Activated naive CD8-positive, alpha-beta T cell (primary cell): Measurements from ENCODE around the gene CLEC16A.

ENCODE experiments used
- H3K27ac Mint-ChIP-seq: one replicate; pipeline ENCODE4 v1.8.0; 2021; ENCODE audit warnings: mixed read lengths
- H3K27me3 Mint-ChIP-seq: one replicate; pipeline ENCODE4 v1.8.0; 2021; ENCODE audit warnings: mixed read lengths
- H3K36me3 Mint-ChIP-seq: one replicate; pipeline ENCODE4 v1.8.0; 2021; ENCODE audit warnings: mixed read lengths
- H3K4me1 Mint-ChIP-seq: one replicate; pipeline ENCODE4 v1.8.0; 2021; ENCODE audit warnings: low read depth, mixed read lengths
- H3K4me3 Mint-ChIP-seq: one replicate; pipeline ENCODE4 v1.8.0; 2021; ENCODE audit warnings: mild to moderate bottlenecking, mixed read lengths
- H3K9me3 Mint-ChIP-seq: one replicate; pipeline ENCODE4 v1.8.0; 2021; ENCODE audit warnings: low read depth, mixed read lengths

CLEC16A gene

DNA sequence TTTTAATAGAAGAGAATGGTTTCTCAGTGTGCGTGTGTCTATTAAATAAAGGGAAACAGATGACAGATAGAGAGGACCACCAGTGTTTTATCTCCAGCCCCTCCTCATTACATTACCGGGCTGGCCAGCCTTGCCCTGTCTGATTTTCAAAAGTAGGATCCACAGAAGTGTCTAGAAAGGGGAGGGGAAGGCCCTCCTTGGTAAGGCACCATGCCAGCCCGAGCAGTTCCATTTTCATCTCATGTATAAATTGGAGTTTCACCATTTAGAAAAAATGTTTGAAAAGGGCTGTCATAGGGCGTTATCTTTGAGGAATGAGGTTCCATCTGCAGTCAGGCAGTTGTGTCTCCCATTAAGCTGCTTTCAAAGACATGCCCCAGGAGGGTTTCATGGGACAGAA lies 214.9 kb downstream of the CLEC16A start:
- peaks cover 33% of the 10 kb centered on the region for H3K4me1 Mint-ChIP-seq
- no peak overlapping the region for H3K4me3 Mint-ChIP-seq
- no peaks in the 10 kb centered on the region for H3K27me3 Mint-ChIP-seq
- H3K36me3 Mint-ChIP-seq = peaks cover 11% of the 10 kb centered on the region
- no peak overlapping the region for H3K27ac Mint-ChIP-seq
- H3K9me3 Mint-ChIP-seq = no peaks in the 10 kb centered on the region

DNA sequence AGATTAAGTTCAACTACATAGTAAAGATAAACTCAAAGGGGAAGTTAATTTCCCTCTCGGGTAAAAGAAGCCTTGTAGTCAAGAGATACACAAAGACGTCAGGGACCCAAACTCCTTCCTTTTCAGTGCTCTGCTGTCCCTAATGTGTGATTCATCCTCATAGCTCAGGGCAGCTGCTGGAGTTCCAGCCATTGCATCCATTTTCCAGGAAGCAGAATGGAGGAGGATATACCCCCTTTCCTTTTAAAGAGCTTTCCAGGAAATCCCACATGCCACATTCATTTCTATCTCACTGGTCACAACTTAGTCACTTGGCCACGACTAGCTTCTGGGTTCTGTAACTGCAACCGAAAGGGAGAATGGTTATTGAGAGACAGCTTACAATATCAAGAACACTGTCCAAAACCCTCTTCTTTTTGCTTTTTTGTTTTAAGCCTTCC lies 216.3 kb downstream of the CLEC16A start:
- Mint-ChIP-seq H3K9me3 (no peaks in the 10 kb centered on the region), H3K4me1 (peaks cover 26% of the 10 kb centered on the region), H3K27ac (peak overlapping the region; percentile 73), H3K4me3 (no peak overlapping the region), H3K27me3 (no peaks in the 10 kb centered on the region), H3K36me3 (peaks cover 8% of the 10 kb centered on the region)

DNA sequence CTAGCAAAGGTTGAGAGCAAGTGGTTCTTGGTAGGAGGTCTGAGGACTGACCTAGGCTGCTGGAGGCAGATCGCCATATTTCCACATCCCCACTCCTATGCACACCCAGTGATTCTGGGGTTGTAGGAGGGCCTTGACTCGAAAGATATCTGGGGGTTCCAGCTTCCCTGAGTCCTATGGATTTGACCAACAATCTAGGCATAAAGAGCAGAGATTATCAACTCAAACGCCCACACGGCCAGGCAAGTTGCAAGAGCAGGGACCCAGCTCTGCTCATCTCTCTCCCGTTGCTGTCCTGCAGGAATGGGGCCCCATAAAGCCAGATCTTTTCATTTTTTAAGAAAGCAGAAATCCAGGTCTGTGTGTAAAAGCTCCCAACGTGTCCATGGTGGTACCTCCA lies 217.1 kb downstream of the CLEC16A start:
- Mint-ChIP-seq H3K27ac (peak overlapping the region; percentile 73), H3K9me3 (no peaks in the 10 kb centered on the region), H3K36me3 (peaks cover 8% of the 10 kb centered on the region), H3K4me3 (no peak overlapping the region), H3K27me3 (no peaks in the 10 kb centered on the region), H3K4me1 (peaks cover 25% of the 10 kb centered on the region)

DNA sequence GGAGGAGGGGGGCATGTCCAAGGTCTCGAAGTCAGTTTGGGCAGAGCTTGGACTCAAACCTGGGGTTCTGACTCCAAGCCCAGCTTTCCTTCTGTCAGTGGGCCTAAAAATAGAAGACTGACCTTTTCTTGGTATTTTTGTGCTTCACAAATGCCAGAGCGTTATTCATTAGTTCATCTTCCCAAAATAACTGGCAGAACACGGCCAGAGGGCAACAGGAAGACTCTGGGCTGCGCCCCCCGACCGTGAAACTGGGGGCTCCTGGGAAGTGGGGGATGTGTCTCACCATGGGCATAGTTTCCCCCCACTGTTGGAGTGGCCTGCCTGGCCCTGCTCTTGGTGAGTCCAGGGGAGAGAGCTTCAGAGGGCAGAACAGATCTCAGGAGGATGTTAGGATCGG lies 217.6 kb downstream of the CLEC16A start:
- Mint-ChIP-seq H3K27ac (no peak overlapping the region), H3K9me3 (no peaks in the 10 kb centered on the region), H3K4me1 (peaks cover 22% of the 10 kb centered on the region), H3K4me3 (no peak overlapping the region), H3K27me3 (no peaks in the 10 kb centered on the region), H3K36me3 (peaks cover 8% of the 10 kb centered on the region)

DNA sequence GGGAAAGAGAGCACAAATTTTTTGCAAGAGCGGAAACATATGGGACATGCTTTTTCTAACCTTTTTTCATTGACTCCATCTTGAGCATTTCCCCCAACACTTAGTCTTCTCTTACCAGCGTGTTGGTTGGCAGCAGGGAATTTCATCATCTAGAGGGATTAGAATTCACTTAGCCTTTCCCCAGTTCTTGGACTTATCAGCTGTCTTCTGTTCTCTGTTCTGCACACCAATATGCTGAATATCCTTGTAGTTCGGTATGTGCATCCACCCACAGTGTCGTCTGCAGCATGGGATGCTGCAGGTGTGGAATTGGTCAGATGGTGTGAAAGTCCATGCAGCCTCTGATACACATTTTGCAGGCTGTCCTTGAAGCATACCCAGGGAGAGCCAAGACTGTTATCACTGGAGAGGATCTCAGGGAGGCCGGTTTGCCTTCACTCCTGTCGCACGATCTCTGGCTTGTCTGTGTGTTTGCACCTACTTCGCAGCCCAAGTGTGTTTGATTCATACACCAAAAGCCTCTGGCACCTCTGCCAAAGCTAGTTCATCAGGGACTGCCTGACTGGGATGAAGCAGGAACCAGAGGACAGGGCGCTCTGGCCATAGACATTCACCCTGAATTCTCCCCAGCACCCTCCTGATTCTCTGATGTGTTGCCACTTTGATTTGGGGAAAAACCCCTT lies 218.4 kb downstream of the CLEC16A start:
- peaks cover 8% of the 10 kb centered on the region for H3K36me3 Mint-ChIP-seq
- H3K9me3 Mint-ChIP-seq = no peaks in the 10 kb centered on the region
- no peak overlapping the region for H3K27ac Mint-ChIP-seq
- no peak overlapping the region for H3K4me3 Mint-ChIP-seq
- H3K27me3 Mint-ChIP-seq = no peaks in the 10 kb centered on the region
- H3K4me1 Mint-ChIP-seq = peaks cover 17% of the 10 kb centered on the region

DNA sequence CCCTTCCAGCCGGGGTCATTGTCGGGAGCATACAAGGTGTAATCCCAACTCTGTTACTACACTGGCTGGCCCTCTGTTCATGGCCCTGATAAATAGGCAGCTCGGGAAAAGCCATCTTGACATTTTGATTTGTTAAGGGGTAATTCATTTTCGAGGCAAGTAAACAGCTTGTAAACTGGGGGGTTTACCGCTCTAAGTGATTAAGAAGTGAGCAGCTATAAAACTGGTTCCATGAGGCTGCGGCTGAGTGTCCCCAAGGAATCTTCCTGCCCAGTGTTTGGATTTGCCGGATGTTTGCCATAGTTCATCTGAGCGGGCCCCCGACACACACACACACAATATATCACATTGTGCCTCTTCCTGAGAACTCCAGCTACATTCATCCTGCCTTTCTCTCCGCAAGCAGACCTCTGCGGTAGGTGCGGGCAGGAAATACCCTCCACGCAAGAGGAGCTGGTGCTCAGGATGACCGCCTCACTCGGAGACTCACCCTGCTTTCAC lies 219.4 kb downstream of the CLEC16A start:
- no peaks in the 10 kb centered on the region for H3K9me3 Mint-ChIP-seq
- peaks cover 17% of the 10 kb centered on the region for H3K4me1 Mint-ChIP-seq
- H3K27ac Mint-ChIP-seq = no peak overlapping the region
- H3K36me3 Mint-ChIP-seq = peaks cover 8% of the 10 kb centered on the region
- H3K27me3 Mint-ChIP-seq = no peaks in the 10 kb centered on the region
- H3K4me3 Mint-ChIP-seq = no peak overlapping the region

DNA sequence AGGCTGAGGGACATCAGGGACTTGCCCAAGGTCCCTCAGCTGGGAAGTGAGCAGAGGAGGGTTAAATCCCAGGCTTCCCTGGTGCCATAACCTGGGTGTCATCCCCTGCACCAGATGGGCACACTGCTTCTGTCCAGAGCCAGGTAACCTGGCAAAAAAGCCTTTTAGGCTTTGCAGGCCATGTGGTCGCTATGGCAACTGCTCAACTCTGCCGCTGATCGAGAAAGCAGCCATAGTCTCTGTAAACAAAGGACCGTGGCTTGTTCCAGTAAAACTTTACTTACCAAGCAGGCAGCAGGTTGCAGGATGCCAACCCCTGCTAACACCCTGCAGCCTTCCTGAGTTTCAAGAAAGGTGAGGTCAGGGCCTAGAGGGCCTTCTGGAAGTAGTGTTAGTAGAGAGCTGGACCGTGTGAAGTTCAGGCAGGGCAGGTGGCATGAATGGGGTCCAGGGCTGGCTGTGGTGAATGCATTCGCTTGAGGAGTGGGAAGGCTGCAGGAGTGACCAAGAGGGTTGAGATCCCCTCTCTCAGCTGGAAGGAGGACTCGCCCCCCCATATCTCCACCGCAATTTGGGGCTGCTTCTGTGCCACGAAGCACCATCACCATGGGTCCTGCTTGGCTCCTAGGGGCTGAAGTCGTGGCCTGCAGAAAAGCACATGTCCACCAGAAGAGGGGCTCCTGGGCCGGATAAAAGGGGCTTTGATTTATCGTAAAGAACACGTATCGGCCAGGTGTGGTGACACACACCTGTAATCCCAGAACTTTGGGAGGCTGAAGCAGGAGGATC lies 220.3 kb downstream of the CLEC16A start:
- Mint-ChIP-seq H3K4me1 (peaks cover 16% of the 10 kb centered on the region), H3K27me3 (no peaks in the 10 kb centered on the region), H3K4me3 (no peak overlapping the region), H3K36me3 (peaks cover 9% of the 10 kb centered on the region), H3K9me3 (no peaks in the 10 kb centered on the region), H3K27ac (no peak overlapping the region)

DNA sequence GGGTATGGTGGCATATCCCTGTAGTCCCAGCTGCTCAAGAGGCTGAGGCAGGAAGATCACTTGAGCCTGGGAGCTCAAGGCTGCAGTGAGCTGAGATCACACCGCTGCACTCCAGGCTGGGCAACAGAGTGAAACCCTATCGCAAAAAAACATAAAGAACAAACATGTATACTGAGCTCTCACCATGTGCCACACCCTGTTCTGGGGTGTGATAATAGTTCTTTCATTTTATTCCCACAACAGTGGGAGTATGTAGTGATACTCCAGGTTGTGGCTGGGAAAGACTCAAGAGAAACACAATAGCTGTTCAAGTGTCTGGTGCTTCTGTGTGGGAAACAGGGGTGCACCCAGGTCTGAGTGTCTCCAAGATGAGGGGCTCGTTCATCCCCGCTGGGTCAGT lies 221.0 kb downstream of the CLEC16A start:
- Mint-ChIP-seq H3K36me3 (peaks cover 9% of the 10 kb centered on the region), H3K27ac (peak overlapping the region; percentile 22), H3K4me1 (peaks cover 12% of the 10 kb centered on the region), H3K4me3 (no peak overlapping the region), H3K27me3 (no peaks in the 10 kb centered on the region), H3K9me3 (no peaks in the 10 kb centered on the region)

DNA sequence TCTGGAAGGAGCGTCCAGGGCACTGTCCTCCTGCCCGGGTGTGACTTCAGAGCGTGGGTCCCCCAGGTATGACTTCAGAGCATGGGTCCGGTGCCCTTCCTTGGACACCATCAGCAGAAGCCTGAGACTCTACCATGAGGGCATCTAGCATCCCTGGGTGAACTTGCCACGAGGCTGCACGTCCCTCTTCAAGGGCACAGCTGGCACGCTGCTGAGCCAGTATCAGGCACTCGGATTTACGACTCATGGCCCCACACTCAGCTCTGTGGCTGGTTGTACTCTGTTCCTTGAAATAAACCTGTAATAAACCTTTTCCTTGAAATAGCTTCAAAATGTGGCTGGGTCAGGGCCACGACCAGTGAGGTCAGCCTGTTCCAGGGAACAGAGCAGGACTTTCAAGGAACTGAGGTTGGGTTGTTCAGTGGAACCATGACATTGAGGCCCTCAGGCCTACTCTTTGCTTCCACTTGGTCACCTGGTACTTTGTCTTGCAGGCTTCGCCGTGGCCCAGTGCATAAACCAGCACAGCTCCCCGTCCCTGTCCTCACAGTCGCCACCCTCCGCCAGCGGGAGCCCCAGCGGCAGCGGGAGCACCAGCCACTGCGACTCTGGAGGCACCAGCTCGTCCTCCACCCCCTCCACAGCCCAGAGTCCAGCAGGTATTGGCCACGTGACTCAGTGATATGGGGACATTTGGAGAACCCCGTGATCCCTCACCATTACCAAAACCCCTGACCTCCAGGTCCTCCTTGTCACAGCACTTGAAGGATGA lies 221.7 kb downstream of the CLEC16A start:
- Mint-ChIP-seq H3K4me1 (peaks cover 4% of the 10 kb centered on the region), H3K36me3 (peaks cover 3% of the 10 kb centered on the region), H3K9me3 (no peaks in the 10 kb centered on the region), H3K27me3 (no peaks in the 10 kb centered on the region), H3K4me3 (no peak overlapping the region), H3K27ac (no peak overlapping the region)

DNA sequence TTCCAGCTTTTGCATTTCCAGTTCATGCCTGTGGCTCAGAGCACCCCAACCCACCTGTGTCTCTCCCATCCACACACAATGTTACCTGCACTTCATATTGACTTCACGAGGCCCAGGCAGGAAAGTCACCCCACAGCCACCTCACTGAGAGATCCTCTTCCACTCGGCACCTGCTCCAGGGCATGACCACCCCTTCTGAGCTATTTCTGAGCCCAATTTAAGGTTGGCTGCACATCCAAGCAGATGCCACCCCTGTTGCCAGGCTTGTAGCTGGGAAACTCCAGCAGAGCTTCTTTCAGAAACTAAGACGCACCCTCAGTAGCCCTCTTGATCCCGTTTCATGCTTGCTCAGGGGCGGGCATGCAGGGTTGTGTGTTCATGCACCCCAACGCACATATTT lies 223.2 kb downstream of the CLEC16A start:
- no peak overlapping the region for H3K27ac Mint-ChIP-seq
- H3K36me3 Mint-ChIP-seq = peaks cover 6% of the 10 kb centered on the region
- no peaks in the 10 kb centered on the region for H3K27me3 Mint-ChIP-seq
- peaks cover 4% of the 10 kb centered on the region for H3K4me1 Mint-ChIP-seq
- H3K4me3 Mint-ChIP-seq = no peak overlapping the region
- no peaks in the 10 kb centered on the region for H3K9me3 Mint-ChIP-seq

DNA sequence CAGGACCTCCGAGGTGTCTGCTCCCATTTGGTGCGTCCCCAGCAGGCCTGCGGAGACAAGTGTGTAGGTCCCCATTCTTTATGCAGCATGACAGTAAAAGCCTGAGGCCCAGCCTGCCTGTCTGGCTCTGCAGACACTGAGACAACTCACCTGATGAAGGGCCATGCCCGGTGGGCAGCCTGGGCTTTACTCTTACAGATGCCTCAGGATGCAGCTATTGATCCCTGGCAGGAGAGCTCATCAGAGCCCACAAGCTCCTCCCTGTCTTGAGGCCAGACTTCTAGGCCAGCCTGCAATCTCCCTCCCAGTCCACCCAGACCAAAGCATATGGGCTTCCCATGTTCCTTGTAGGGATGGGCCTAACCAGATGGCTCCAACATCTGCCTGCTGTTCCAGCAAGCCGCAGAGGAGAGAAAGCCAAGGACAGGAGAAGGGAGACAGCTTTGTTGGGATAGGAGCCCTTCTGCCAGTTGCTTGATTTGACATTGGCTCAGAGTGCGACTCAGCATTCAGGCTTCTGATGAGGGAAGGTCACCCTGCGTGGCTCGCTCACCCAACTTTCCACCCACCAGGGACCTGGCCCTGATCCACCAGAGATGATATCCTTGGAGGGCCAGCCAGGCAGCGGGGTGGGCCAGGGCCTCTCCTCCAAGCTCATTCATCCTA lies 224.2 kb downstream of the CLEC16A start:
- Mint-ChIP-seq H3K4me3 (no peak overlapping the region), H3K4me1 (peaks cover 4% of the 10 kb centered on the region), H3K27ac (no peak overlapping the region), H3K9me3 (no peaks in the 10 kb centered on the region), H3K36me3 (peaks cover 6% of the 10 kb centered on the region), H3K27me3 (no peaks in the 10 kb centered on the region)

DNA sequence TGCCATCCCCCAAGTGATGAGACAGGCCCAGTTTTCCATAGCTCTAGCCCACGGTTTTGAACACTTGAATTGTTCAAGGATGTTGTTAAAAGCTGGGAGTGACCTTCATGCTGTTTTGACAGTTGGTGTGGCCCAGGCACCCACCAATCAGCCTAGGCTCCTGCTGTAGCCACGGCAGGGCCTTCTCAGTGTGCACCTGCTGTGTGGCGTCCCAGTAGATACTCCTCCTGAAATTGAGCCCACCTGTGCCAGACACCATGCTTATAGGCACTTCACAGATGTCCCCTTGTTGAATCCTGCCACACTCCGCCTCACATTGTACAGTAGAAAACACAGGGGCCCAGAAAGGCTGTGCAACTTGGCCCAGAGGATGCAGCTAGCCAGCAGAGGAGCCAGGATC lies 225.3 kb downstream of the CLEC16A start:
- no peaks in the 10 kb centered on the region for H3K9me3 Mint-ChIP-seq
- no peaks in the 10 kb centered on the region for H3K27me3 Mint-ChIP-seq
- peaks cover 8% of the 10 kb centered on the region for H3K36me3 Mint-ChIP-seq
- H3K4me3 Mint-ChIP-seq = no peak overlapping the region
- H3K4me1 Mint-ChIP-seq = peaks cover 5% of the 10 kb centered on the region
- no peak overlapping the region for H3K27ac Mint-ChIP-seq

DNA sequence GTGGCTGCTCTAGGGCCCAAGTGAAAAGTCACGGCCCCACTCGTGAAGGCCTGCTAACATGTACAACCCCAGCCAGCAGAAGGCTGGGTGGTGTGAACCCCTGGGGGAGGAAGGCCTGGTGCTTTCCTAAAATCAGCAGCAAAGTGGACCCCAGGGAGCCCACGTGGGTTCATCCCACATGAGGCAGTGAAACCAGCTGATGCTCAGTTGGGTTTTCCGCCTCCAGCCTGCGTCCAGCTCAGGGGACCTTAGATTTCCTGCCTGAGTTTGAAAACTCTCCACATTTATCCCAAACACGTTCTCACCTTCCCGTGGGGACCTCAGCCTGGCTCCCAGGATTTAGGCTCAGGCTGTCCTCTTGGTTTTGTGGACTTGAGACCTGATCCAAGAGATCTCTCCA lies 225.8 kb downstream of the CLEC16A start:
- H3K36me3 Mint-ChIP-seq = peaks cover 11% of the 10 kb centered on the region
- no peaks in the 10 kb centered on the region for H3K27me3 Mint-ChIP-seq
- H3K4me1 Mint-ChIP-seq = peaks cover 10% of the 10 kb centered on the region
- H3K27ac Mint-ChIP-seq = no peak overlapping the region
- H3K9me3 Mint-ChIP-seq = no peaks in the 10 kb centered on the region
- H3K4me3 Mint-ChIP-seq = no peak overlapping the region

DNA sequence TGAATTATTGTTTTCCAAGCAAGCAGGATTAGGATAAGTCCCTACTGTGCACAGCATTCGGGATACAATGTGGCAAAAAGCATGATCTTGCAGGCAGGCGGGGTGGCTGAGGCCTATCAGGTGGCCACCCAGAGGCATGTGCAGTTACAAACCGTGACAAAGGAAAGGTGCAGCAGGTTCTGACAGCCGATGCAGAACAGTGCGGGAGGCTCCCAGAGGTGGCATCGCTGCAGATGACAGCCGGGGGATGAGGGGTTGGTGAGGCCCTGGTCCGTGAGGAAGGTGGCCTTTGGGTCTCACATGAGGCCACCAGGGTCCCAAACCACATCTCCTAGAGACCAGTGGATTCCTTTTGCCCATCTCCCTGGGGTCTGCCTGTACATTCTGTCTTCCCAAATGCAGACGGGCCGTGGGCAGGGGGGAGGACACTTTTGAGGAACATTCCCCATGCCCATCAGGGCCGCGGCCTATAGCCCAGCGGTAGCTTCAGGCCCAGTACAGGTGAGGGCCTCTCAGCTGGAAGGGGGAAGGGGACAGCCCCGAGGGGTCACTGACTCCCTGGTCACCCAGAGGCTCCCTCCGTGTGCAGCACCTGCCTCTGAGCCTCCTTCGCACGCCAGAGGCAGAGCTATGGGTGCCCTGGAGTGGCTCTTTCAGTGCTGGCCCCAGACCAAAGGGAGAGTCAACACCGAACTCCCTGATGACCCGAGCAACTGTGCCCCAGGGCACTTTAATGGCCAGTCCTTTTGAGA lies 226.5 kb downstream of the CLEC16A start:
- Mint-ChIP-seq H3K27me3 (no peaks in the 10 kb centered on the region), H3K4me3 (no peak overlapping the region), H3K27ac (no peak overlapping the region), H3K4me1 (peaks cover 17% of the 10 kb centered on the region), H3K36me3 (peaks cover 12% of the 10 kb centered on the region), H3K9me3 (no peaks in the 10 kb centered on the region)
